KOPT-K1 (cell line): ENCODE measurements around the gene HINT2.
A peak's percentile ranks its signal among the peaks of the same experiment; 100 is the strongest.

ENCODE experiments used
- H3K27ac ChIP-seq: fragments of 200-600 bp; sonication (generic); 2 replicates; pipeline ENCODE4 v1.5.1; 2016; ENCODE audit warnings: antibody characterized with exemption, mild to moderate bottlenecking, low read depth, low read length; ENCODE audit not compliant: poor library complexity, severe bottlenecking
- H3K36me3 ChIP-seq: fragments of 200-600 bp; sonication (generic); 2 replicates; pipeline ENCODE4 v1.5.1; 2017; ENCODE audit warnings: antibody characterized with exemption, mild to moderate bottlenecking, low read length, moderate library complexity; ENCODE audit not compliant: insufficient read depth
- H3K9me3 ChIP-seq: fragments of 200-600 bp; sonication (generic); 2 replicates; pipeline ENCODE4 v1.5.1; 2017; ENCODE audit warnings: antibody characterized with exemption, low read length, mild to moderate bottlenecking; ENCODE audit not compliant: insufficient read depth, poor library complexity, severe bottlenecking

HINT2 gene

DNA sequence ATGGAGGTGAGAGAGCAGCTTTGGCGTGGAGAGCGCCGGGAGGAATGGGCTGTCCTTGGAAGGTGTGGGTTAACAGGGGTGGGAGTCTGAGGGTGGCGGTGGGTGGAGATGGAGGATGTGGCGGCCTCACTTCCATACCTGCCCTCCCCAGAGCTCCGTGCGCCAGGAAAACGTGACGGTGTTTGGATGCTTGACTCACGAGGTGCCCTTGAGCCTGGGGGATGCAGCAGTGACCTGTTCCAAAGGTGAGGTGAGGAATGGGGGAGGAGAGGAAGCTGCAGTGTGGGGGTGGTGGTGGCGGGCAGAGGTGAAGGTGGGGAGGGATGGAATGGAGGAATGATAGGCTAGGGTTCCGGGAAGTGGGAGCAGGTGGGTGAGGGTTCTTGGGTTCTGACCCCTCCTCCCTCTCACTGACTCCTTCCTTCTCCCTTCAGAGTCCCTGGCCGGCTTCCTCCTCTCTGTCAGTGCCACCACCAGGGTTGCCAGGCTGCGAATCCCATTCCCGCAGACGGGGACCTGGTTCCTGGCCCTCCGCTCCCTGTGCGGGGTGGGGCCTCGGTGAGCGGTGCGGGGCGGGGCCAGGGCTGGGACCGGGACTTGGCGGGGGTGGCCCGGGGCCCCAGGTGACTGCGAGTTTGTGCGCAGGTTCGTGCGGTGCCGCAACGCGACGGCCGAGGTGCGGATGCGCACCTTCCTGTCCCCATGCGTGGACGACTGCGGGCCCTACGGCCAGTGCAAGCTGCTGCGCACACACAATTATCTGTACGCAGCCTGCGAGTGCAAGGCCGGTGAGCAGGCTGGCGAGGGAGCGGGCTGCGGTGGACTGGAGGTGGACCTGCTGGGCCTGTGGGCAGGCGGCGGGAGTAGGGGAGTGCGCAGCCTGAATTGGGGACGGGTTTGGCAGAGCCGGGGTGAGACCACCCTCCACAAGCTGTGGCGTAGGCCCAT lies 31.3 kb upstream of the HINT2 start:
- Histone ChIP-seq H3K9me3 (no peaks in the 10 kb centered on the region), H3K27ac (no peak overlapping the region), H3K36me3 (no peaks in the 10 kb centered on the region)

- Histone ChIP-seq H3K36me3 (no peaks in the 10 kb centered on the region), H3K9me3 (no peaks in the 10 kb centered on the region), H3K27ac (no peak overlapping the region)
Measured at GRCh38 chr9:35844628-35845270, 29.9 kb upstream of the HINT2 start.

GRCh38 chr9:35842795-35843194 lies 28.0 kb upstream of the HINT2 start:
- H3K9me3 ChIP-seq: no peaks in the 10 kb centered on the region
- no peak overlapping the region for H3K27ac ChIP-seq
- no peaks in the 10 kb centered on the region for H3K36me3 ChIP-seq

DNA sequence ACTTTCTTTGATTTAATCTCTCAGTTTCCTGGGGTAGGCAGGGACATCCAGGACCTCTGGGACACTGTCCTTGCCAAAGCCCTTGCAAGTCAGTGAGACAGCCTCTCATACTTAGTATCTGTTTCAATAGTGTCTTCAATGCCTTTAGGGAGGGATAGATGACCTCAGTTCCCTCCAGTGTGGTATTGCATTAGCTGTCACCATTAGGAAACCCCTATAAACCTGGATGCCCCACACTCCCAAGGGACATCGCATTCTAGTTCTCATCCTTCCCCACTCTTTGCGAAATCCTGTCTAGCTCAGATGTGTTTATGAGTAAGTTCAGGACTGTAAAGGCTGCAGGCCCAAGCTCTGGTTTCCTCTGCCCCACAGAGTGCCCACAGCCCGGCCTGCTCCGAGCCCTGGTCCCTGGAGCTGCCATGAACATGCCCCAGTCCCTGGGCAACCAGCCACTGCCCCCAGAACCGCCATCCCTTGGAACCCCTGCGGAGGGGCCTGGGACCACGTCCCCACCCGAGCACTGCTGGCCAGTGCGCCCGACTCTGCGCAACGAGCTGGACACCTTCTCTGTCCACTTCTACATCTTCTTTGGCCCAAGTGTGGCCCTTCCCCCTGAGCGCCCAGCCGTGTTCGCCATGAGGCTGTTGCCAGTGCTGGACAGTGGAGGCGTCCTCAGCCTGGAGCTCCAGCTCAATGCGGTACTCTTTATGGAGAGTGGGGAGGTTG lies 27.3 kb upstream of the HINT2 start:
- no peaks in the 10 kb centered on the region for H3K9me3 ChIP-seq
- H3K36me3 ChIP-seq: no peaks in the 10 kb centered on the region
- H3K27ac ChIP-seq: no peak overlapping the region

DNA sequence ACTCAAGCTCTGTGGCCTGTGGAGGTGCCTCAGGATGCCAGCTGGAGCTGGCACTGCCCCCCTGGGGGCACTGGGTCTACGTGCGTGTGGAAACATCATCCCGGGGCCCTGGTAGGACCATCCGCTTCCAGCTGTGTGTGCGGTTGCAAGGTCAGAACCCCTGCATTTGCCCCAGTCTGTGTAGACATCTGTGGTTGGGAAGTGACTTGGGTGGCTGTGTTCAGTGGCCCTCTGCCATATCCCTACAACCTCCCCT lies 26.7 kb upstream of the HINT2 start:
- Histone ChIP-seq H3K27ac (no peak overlapping the region), H3K36me3 (no peaks in the 10 kb centered on the region), H3K9me3 (no peaks in the 10 kb centered on the region)

- no peak overlapping the region for H3K27ac ChIP-seq
- H3K9me3 ChIP-seq: no peaks in the 10 kb centered on the region
- H3K36me3 ChIP-seq: no peaks in the 10 kb centered on the region
Measured at GRCh38 chr9:35840881-35841644, 26.2 kb upstream of the HINT2 start.

GRCh38 chr9:35839926-35840325 lies 25.1 kb upstream of the HINT2 start:
- Histone ChIP-seq H3K36me3 (no peaks in the 10 kb centered on the region), H3K27ac (no peak overlapping the region), H3K9me3 (no peaks in the 10 kb centered on the region)

- no peaks in the 10 kb centered on the region for H3K36me3 ChIP-seq
- no peak overlapping the region for H3K27ac ChIP-seq
- no peaks in the 10 kb centered on the region for H3K9me3 ChIP-seq
Measured at GRCh38 chr9:35836595-35836994, 21.8 kb upstream of the HINT2 start.

- no peaks in the 10 kb centered on the region for H3K36me3 ChIP-seq
- H3K27ac ChIP-seq: no peak overlapping the region
- no peaks in the 10 kb centered on the region for H3K9me3 ChIP-seq
Measured at GRCh38 chr9:35835766-35836165, 20.9 kb upstream of the HINT2 start.

DNA sequence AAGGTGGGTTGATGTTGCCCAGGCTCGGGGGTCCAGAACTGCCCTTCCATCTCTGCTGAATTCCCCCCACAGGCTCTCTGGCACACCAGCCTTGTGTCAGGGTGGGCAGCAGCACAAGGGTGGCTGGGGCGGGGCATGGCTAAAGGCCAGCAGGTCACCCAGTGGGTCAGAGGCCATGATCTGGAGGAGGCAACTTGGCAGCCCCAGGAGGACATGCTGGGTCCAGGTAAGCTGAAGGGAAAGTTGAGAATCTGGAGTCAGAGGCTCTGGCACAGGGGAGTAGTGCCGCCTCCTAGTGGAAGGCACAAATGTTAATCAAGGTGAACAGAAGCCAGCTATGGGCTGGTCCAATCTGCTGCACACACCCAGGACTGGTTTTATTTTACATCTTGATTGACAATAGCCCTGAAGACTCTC lies 20.4 kb upstream of the HINT2 start:
- H3K27ac ChIP-seq: no peak overlapping the region
- H3K36me3 ChIP-seq: no peaks in the 10 kb centered on the region
- H3K9me3 ChIP-seq: no peaks in the 10 kb centered on the region

DNA sequence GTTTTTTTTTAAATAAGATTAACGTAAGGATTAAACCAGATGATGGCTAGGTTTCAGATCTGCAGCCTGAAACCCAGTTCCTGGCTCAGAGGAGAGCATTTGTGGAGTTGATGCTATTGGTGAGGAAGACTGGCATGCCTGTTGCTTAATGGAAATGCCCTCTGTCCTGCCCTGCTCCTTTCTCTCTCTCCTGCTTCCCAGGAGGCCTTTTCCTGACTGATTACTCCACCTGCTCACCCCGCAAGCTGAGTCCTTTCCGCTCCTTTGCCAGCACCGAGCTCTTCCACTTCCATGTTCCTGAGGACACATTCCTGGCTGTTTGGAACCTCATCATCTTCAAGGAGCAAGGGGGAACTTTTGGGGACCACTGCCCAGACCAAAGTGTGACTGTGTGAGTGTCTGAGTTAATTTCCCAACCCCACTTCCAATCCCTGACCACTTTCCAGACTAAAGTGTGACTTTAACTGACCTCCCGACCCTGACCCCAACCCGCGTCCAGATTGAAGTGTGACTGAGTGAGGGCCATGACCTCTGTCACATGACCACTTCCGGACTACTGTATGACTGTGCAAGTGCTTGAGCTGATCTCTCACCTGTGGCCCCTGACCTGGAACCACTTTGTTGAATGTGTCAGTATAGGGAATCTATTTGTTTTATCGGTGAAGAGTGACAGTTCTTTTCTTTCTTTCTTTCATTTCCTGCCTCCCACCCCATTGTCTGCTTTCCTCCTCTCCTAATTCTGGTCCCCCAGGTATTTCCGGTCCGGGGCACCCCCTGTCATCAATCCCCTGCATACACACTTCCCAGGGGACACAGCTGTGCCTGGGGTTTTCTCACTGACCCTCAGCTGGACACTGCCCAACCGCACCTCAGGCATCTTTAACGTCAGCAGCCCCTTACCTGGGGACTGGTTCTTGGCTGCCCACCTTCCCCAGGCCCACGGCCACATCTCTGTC lies 19.7 kb upstream of the HINT2 start:
- Histone ChIP-seq H3K27ac (no peak overlapping the region), H3K9me3 (no peaks in the 10 kb centered on the region)

DNA sequence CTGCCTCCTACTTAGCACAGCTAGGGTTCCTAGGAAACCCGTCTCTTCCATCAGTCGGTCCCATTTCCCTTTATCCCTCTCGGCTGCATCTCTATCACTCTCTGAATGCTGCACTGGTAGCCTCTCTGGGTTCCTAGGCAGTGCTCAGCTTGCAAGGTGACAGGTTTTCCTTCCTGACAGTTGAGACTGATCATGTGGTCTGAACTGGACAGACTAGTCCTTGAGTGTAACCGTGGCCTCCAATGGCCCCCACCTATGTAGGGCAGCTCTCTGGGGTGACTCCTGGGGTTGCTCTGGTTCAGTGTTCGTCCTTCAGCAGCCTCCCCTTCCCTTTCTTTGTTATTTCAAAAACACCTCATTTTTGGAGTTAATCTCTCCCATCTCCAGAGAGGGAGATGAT lies 18.0 kb upstream of the HINT2 start:
- Histone ChIP-seq H3K27ac (no peak overlapping the region), H3K36me3 (no peaks in the 10 kb centered on the region), H3K9me3 (no peaks in the 10 kb centered on the region)

More for the DNA sequence above, 19.7 kb upstream of the HINT2 start:
- H3K36me3 ChIP-seq: no peaks in the 10 kb centered on the region

DNA sequence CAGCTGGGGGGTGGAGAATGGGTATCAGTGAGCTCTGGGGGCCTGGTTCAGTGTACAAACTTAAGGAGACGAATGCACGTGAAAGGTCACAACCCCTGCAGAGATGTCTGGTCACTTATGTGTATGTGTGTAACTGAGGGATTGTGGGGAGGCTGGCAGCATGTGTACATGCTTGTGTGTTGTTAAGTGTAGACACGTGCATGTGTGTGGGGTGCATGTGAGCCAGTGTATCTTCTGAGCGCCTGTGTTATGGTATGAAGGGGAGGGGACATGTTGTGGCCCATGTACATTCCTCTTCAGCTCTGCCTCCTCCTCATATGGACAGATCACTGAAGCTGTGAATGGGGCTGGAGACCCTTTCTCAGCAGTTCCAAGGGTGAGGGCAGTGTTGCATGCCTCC lies 16.2 kb upstream of the HINT2 start:
- Histone ChIP-seq H3K27ac (no peak overlapping the region), H3K9me3 (no peaks in the 10 kb centered on the region), H3K36me3 (no peaks in the 10 kb centered on the region)

GRCh38 chr9:35829764-35830096 lies 14.9 kb upstream of the HINT2 start:
- Histone ChIP-seq H3K36me3 (no peaks in the 10 kb centered on the region), H3K9me3 (no peaks in the 10 kb centered on the region), H3K27ac (peak overlapping the region; percentile 48)
